Cerebellar nuclear complex (tissue), 1 donor: Measurements from ENCODE around the gene DYNC1H1.
"Not testable (repeated sequence)": the region's sequence is repeated elsewhere in the genome, so short reads cannot be mapped to it uniquely, and the experiment has no call there.

Source experiments
- DNase-seq, 2 experiments: peaks; one replicate each; lab custom pipeline; 2025; lab: John Stamatoyannopoulos, UW

Gene DYNC1H1

DNA sequence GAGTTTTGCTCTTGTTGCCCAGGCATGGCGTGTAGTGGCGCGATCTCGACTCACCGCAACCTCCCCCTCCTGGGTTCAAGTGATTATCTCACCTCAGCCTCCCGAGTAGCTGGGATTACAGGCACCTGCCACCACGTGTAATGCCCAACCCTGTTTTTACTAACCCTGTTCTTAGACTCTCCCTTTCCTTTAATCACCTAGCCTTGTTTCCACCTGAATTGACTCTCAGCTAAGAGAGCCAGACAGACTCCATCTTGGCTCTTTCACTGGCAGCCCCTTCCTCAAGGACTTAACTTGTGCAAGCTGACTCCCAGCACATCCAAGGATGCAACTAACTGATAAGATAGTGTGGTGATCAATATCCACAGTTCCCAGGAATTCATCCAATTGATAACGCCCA, 100.2 kb downstream of the DYNC1H1 start:
- DNase-seq, result not testable (repeated sequence)

DNA sequence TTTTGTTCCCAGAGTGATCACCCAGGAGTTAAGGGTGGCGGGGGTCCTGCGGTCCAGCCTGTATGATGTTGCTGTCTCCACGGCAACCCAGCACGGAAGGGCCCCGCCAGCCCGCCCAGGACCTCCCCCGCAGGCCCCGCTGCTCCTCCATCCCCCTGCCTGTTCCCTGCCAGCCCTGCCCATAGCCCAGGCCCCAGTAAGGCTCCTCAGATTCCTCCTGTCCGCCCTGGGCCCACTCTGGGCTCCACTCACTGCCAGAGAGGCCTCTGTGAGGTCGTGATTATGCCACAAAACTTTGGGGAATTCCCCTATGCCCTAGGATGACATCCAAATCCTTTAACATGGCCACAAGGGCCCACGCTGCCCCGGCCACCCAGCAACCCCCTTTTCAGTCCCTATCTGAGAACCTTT, 101.7 kb downstream of the DYNC1H1 start:
- no peak for DNase-seq

DNA sequence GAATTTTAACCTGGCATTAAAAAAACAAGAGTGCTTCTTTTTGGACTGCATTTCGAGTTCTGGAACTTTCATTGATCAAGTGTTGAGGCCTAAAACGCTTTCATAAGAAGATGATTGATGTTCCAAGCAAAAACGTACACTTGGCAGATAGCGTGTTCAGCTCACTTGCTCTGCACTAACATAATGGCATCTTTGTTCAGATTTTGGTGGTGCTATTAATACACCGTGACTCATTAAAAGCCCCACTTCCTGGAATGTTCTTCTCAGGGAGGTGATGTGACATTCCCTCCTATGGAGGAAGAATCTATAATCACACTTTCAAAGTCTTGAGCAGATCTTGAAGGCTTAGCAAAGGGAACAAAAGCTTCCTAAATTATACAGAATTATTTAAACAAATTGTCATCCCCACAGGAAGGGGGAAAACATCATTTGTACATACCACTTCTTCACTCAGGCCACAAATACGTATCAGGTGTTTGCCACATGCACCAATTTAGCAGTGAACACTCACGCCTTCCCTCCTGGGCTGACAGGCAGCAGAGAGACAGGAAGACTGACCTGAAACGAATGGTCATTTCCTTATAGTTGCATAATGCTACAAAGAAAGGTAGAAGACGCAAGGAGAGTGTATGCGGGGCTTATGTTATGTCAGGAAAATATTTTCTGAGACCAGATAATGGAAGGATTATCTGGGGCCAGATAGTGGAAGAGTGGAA, 107.1 kb downstream of the DYNC1H1 start:
- no peak for DNase-seq

DNA sequence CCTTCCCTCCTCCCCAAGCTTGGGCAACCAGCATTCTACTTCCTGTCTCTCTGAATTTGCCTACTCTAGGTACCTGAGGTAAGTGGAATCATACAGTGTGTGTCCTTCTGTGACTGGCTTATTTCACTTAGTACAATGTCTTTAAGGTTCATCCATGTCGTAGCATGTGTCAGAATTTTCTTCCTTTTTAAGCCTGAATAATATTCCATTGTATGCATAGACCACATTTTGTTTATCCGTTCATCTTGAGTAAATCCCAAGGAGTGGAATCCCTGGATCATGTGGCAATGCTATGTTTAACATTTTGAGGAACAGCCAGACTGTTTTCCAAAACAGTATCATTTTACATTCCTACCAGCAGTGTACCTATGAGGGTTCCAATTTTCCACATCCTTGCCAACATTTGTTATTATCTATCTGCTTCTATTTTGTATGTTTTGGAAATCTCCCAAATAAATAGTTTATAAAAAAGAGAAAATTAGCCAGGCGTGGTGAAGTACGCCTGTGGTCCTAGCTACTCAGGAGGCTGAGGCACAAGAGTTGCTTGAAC, 110.1 kb downstream of the DYNC1H1 start:
- DNase-seq, result no peak

DNA sequence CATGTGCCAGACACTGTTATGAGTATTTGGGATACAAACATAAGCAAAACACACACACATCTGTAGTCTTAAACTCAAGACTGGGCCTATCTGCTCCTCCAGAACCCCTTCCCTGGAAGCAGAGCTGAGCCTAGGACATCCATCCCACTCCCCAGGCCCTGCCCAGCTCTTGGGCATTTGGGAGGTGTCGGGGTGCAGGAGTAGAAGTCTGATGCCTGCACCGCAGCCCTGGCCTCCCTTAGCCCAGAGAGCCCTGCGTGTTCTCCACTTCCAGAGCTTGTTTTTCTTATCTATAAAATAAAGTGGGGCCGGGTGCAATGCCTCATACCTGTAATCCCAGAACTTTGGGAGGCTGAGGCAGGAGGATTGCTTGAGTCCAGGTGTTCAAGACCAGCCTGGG, 110.8 kb downstream of the DYNC1H1 start:
- DNase-seq, result no peak

DNA sequence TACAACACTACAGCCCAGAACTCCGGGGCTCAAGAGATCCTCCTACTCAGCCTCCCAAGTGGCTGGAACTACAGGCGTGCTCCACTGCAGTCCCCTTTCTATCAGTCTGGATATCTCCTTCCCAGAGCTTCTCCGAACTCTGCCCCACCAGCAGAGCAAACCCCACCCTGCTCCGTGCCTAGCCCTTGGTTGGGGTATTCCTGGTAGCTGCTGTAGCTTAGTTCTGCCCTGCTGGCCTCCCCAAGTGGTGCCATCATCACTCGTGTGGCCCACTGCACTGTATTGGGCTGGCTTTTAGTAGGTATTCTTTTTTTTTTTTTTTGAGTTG, 113.0 kb downstream of the DYNC1H1 start:
- DNase-seq, result no peak

DNA sequence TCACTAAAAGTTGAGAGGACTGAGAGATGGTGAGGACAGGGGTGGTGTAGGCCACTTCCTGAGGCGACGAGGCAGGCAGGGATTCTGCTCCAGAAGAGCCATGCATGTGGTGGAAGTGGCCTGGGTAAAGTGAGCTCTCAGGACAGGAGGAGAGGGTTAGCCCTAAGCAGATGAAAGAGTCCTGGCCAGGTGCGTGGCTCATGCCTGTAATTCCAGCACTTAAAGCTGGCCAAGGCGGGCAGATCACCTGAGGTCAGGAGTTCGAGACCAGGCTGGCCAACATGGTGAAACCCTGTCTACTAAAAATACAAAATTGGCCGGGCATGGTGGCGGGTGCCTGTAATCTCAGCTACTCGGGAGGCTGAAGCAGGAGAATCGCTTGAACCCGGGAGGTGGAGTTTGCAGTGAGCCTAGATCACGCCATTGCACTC, 114.0 kb downstream of the DYNC1H1 start:
- DNase-seq, result not testable (repeated sequence)

DNA sequence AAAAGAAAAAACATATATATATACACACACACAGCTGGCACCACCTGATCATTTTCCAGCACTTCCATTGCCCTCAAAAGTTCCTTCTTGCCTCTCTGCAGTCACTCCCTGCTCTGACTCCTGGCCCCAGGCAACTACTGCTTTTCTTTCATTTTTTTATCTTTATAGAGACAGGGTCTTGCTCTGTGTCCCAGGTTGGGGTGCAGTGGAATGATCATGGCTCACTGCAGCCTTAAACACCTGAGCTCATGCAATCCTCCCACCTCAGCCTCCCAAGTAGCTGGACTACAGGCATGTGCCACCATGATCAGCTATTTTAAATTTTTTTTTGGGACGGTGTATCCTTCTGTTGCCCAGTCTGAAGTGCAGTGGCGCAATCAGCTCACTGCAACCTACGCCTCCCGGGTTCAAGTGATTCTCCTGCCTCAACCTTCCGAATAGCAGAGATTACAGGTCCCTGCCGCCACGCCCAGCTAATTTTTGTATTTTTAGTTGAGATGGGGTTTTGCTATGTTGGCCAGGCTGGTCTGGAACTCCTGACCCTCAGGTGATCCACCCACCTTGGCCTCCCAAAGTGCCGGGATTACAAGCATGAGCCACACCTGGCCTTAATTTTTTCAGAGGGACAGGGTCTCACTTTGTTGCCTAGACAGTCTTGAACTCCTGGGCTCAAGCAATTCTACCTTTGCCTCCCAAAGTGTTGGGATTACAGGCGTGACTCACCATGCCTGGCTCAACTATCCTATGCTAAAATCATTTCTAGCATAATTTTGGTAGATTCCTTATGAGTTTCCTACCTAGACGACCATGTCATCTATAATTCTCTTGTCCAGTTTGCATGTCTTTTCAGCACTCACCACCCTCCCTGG, 114.7 kb downstream of the DYNC1H1 start:
- no peak for DNase-seq

DNA sequence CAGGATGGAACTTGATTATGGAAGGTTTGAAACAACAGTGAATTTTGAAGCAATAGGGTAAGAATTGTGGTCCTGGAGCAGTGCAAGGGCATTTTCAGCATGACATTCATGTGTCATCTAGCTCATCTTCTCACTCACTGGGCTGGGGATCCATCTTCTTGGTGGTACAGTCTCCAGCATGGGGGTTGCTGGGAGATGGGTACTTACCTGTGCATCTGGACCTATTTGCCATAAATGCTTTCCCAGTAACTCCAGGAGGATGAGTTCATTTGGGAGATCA, 115.3 kb downstream of the DYNC1H1 start:
- no peak for DNase-seq

DNA sequence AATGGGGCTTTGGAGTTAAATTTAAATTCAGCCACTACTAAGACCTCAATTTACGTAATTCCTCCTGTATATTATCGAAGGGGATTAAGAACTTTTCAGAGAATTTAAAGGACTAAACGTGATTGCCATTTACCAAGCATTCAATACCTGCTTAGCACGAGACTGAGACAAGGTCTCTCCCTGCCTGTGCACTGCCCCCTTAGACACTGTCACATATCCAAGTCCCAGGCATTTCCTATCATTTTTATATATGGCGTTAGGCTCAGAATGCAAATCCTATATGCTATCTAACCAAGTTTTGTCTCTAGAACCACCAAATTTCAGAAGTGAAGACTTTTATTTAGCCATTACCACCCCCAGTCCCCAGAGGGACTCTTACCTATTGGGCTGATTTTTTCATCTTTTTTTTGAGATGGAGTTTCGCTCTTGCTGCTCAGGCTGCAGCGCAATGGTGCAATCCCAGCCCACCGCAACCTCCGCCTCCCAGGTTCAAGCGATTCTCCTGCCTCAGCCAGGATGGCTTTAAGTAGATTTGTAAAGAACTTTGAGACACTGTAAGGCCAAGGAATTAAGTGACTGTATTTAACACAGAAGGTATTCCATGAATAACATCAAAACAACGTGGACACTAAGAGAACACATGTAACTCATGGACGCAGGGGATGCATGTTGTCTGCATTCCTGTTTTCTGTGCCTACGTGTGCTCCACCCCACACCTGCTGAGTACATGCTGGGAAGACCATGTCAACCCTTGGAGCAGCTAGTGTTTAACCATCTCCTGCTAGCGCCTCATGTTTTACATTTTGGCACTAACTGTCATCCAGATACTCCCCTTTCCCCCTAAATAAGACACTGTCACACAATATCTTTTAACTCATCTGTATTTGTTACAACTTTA, 116.1 kb downstream of the DYNC1H1 start:
- DNase-seq, result no peak

DNA sequence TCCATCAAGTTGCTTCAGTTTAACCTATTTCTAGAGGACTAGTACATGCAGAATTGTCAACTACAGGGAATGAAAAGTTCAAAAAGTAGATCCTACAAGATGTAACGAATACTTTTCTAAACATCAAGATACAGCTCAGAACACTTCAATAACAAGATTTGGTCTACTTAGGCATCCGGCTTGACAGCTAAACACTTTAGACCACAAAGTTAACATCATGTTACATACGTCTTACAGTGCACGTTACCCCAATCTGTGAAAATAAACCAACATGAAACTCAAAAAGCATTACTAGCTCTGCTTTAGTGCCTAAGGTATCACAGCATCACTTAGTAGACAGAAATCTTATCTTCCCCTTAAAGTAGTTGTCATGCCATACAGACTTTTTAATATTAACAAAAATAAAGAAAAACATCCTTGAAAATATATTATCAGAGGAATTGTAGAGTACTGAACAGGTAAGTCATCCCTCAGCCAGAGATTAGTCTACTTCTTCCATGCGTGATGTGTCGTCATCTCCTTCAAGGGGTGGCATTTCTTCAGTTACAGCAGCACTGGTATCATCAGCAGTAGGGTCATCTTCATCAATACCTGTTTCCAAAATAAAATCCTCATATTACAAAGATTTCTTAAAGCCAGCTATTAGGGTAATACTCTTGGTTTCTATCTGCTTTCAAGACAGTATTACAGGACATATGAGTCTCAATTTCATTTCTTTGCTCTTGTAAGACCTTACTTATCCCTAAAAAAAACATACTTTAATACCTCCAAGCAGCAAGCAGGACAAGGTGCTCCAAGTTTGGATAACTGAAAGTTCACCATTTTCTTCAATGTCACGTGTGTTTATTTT, 117.1 kb downstream of the DYNC1H1 start:
- DNase-seq, result no peak

DNA sequence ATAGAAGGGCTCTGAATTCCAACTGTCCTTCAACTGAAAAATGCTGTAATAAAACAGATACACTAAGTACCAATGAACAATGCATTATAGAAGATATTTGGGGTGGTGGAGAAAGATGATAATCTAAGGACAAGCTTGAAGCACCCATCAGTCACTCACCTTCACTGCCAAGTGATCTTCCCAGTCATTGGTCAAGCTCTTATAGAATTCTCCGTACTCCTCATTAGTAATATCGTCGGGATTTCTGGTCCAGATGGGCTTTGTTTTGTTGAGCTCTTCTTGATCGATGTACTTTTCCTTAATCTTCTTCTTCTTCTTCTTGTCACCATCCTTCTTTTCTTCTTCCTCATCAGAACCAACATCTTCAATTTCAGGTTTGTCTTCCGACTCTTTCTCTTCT, 120.1 kb downstream of the DYNC1H1 start:
- DNase-seq, result not testable (repeated sequence)

DNA sequence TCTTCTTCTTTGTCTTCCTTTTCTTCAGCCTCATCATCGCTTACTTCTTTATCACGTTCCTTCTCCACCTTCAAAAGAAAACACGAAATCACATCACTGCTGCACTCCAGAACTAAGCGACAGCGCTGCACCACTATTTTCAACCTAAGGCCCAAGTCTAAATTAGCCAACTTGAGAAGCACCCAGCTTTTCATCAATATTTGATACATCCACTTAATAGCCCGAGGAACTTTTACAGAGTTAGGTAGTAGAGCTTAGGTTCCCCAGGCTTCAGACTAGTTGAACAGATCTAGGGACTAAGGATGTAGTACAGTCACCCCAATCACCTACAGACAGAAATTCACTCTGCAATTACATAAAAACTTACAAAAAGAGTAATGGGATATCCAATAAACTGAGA, 120.6 kb downstream of the DYNC1H1 start:
- no peak for DNase-seq

DNA sequence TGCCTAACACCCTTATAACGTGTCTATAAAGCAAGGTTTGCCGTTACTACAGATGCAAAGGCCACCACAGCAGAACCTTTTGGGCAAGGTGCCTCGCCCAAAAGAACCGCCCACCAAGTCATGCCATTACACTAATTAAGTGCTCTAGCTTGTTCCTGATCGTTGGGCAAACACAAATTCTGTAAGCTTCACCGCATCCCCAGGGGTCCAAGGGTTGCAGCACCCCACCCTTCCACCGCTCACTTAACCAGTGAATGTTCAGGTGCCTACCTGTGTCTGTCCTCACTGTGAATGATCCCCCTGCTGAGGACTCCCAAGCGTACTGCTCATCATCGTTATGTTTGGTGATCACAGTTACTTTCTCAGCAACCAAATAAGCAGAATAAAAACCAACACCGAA, 121.1 kb downstream of the DYNC1H1 start:
- no peak for DNase-seq

DNA sequence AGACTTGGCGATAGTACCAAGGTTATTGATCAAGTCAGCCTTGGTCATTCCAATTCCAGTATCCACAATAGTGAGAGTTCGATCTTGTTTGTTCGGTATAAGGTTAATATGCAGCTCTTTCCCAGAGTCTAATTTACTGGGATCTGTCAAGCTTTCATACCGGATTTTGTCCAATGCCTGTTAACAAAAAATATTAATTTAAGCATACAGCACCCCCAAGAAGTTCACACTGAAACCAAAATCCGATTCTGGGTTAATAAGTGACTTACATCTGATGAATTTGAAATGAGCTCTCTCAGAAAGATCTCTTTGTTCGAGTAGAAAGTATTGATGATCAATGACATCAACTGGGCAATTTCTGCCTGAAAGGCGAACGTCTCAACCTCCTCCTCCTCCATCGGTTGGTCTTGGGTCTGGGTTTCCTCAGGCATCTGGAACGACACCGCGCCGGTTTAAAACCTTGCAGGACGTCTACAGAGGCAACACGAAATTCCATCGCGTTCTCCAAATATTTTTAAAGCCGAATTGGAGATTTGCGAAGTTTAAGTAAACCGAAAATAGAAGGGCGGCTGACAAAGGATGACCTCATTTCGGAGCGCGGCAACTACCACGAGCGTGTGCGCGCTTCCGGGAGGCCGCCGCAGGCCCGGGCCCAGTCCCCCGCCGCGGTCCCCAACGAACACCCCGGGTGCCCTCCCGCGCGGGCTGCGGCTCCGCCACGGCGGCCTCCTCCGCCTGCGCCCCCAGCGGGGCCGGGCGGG, 121.8 kb downstream of the DYNC1H1 start:
- DNase-seq, result no peak

DNA sequence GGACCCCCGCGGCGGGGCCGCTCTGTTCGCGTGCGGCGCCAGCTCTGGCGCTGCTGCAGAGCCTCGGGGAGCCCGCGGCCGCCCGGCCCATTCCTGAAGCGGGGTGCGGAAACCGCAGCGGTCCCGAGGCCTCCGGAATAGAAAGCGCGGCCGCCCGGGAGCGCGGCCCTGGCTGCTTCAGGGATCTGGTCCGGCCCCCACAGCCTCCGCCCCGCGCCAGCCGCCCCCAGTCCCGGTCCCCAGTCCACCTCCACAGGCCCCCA, 122.3 kb downstream of the DYNC1H1 start:
- DNase-seq, result no peak

DNA sequence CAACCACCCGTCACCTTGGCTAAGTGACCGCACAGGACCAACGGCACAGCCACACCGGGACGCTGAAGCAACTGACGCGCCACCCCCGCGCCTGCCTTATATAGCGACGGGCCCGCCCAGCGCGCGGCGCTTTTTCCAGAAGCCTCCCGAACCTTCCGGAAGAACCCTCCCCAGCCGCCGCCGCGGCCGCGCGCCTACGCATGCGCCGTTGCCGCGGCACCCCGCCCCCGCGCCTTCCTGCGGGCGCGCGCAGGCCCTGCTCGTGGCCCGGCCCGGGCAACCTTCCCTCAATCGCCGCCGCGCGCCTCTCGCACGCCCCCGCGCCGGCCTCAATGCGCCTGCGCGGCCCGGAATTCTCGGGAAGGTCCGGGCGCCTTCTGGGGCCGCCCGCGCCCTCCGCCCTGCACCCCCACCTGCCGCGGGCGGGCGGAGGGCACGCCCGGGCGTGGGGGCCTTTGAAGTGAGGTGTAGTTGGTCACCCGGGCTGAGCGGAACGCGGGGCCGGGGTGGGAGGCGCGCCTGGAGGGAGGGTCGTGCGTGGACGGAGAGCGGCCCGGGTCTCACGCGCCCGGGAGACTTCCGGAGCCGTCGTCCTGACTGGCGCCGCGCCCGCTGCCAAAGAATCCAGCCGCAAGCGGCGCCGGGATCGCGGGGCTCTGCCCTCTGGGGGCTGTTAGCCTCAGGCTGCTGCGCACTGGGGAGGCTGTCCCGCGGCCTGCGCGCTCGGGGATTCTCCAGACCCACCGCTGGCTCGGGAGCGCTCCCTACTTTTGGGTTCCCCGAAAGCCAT, 122.8 kb downstream of the DYNC1H1 start, which contains the start of gene HSP90AA1:
TSS of gene HSP90AA1 (minus strand) at position 73 of the 790 bp plus-strand sequence. CDS start 666 bp downstream, outside the sequence.
- DNase-seq, result peak in 1 of 2 experiments; percentile 67

DNA sequence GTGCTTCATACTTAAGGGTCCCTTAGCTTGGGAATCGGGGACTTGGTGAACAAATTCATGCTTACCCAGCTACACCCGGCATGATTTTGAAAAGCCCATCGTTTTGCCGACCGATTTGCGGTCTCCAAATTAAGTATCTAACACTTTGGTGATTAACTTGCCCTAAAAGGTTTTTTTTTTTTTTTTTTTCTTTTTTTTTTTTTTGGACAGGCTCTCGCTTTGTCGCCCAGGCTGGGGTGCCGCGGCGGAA, 123.3 kb downstream of the DYNC1H1 start:
- DNase-seq, result no peak

DNA sequence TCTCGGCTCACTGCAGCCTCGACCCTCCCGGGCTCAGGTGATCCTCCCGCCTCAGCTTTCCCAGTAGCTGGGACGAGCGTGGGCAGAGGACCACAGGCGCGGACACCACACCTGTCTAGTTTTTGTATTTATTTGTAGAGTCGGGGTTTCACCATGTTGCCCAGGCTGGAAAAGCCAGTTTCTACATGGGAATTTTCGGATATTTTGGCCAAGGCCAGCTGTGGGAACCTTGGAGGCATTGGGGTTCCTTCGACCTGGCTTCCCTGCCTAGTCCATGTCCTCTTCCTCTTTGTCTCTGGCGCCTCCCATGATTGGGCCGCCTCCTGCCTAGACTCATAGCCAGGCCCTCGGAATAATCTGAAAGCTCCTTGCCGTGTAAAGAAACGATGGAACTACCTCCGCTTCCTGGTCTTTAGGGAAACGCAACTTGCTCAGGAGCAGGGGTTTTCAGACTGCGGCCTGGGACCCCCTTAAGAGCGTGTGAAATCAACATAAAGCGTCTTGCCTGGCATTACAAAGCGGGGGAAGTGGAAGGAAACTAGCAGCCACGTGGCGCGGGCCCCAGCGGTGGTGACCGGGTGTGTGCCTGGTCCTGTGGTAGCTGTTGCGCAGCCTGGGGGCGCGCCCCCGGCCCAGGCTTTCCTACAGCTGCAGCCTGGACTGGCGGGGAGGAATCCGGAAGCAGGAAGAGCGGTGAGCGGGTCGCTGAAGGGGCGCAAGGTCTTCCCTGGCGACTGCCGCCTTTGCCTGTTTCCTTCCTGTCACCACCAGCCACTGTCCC, 123.8 kb downstream of the DYNC1H1 start:
- no peak for DNase-seq
